Gastrocnemius medialis (tissue), 4 donors: ENCODE measurements around the gene MAGI1. TPM values are rescaled to one million over a fixed set of nuclear protein-coding genes. Genes with fewer than 3 reads are reported as not detected.

Experiments used
- ATAC-seq, 2 donors: fragments of 150-250 bp; one replicate each; pipeline ENCODE4 v1.9.1; 2016
- DNase-seq, 2 donors: peaks; one replicate each; pipeline ENCODE4 v3.0.0-alpha.2; 2019
- H3K27ac ChIP-seq, 4 donors: fragments of 200-600 bp; sonication (generic); 1 replicate in 1 of 4; 2 replicates in 3 of 4; pipeline ENCODE4 v1.5.1; 2016 to 2018; ENCODE audit warnings: mild to moderate bottlenecking in 2 of 4, moderate library complexity in 1 of 4
- H3K27me3 ChIP-seq, 3 donors: fragments of 200-600 bp; sonication (generic) in 2 of 3; 1 replicate in 1 of 3; 2 replicates in 2 of 3; pipeline versions ENCODE4 v1.5.1 to v1.6.0; 2016 to 2019; ENCODE audit warnings: mild to moderate bottlenecking in 1 of 3, moderate library complexity in 1 of 3
- H3K36me3 ChIP-seq, 2 donors: fragments of 200-600 bp; sonication (generic) in 1 of 2; one replicate each; pipeline ENCODE4 v1.5.1; 2017 to 2018
- H3K4me1 ChIP-seq, 2 donors: fragments of 200-600 bp; sonication (generic) in 1 of 2; one replicate each; pipeline ENCODE4 v1.5.1; 2016 to 2017; ENCODE audit warnings: mild to moderate bottlenecking in 2 of 2
- H3K4me3 ChIP-seq, 4 donors: fragments of 200-600 bp; sonication (generic) in 3 of 4; 1 replicate in 1 of 4; 2 replicates in 3 of 4; pipeline ENCODE4 v1.5.1; 2016 to 2019; ENCODE audit warnings: mild to moderate bottlenecking in 2 of 4
- H3K9me3 ChIP-seq, 3 donors: fragments of 200-600 bp; sonication (generic) in 2 of 3; 1 replicate in 1 of 3; 2 replicates in 2 of 3; pipeline ENCODE4 v1.5.1; 2016 to 2019
- POLR2A ChIP-seq, 2 donors: fragments of 450-650 bp; IDR thresholded peaks; one replicate each; pipeline ENCODE4 v1.6.1; 2017; ENCODE audit warnings: antibody characterized with exemption in 2 of 2, mild to moderate bottlenecking in 2 of 2, moderate library complexity in 2 of 2
- in situ Hi-C, 4 donors: fragments of 200-750 bp; cut with MboI; loops; one replicate each; pipeline versions ENCODE4 v1.15.0 to v1.8.0; 2017; ENCODE audit warnings: low sequenced_read_pairs in 4 of 4
- intact Hi-C: fragments of 100-400 bp; cut with DNase I; formaldehyde crosslinking; loops from one replicate; pipeline ENCODE4 v1.15.1; 2023; ENCODE audit warnings: low total_unique reads
- total RNA-seq, 4 donors: library from RNA; depleted of rRNA; stranded (reverse); fragments of >200 nt; gene quantifications; one replicate each; pipeline versions ENCODE4 v1.1.0 to v1.2.3, GENCODE V29; 2016
- TF ChIP-seq, protein P1 (sequence below), 5 experiments: fragments of 450-650 bp in 3 of 5; fragments of 200-600 bp in 2 of 5; sonication (generic) in 2 of 5; IDR thresholded peaks in 4 of 5; conservative IDR thresholded peaks in 1 of 5; 1 replicate in 4 of 5; 2 replicates in 1 of 5; pipeline ENCODE4 v1.5.1; 2016 to 2019; ENCODE audit warnings: antibody characterized with exemption in 5 of 5, mild to moderate bottlenecking in 3 of 5, moderate library complexity in 3 of 5

MAGI1 gene
- total RNA-seq, 4 donors from 2014 or later: 2.6 to 7.5 (median 3.9) TPM

DNA sequence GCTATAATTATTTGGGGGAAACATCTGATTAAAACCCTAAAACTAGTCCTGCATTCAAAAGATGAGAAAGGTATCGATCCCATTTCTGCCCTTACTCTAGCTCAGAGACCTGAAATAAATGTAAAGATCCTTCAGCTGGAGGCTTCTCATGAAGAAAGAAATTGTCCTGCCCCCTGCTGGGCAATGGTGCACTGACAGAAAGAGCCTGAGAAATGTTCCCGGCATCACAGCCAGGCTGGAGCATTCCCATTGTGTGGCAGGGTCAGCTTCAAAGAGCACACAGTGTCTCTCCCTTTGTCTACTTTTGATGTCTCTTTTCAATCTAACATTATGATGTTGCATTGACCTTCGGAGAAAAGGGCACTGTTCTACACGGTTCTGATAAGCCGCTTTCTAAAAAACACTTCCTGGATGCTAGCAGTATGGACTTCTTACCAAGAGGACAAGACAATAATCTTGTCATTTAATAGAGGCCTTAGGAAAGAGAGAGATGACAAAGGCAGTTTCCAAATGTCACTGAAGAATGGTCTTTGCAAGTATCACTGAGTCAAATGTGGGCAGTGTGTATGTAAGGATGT, 287.5 kb downstream of the MAGI1 start:
- no peak for DNase-seq
- intact Hi-C loops: no loop called here

DNA sequence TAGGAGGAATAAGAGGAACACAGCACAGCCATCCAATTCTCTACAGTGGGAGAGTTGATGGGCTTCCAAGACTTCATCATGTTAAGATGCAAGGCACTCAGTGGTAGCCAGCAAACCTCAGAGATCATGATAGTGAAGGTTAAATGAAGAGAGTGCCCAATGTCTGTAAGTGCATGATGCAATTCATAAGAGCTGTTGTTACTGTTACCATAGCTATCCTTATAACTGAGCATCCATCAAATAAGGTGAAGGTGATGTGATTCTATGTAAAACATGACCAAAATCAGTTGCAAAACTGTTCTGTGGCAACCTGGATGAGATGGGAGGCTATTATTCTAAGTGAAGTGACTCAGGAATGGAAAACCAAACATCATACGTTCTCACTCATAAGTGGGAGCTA, 289.7 kb downstream of the MAGI1 start:
- ATAC-seq (no peak), DNase-seq (no peak)
- no peaks in the 10 kb centered on the region for H3K9me3 ChIP-seq
- no peaks in the 10 kb centered on the region for H3K27me3 ChIP-seq
- H3K36me3 ChIP-seq: no peaks in the 10 kb centered on the region
- H3K4me1 ChIP-seq: no peaks in the 10 kb centered on the region
- no peak overlapping the region for H3K27ac ChIP-seq
- in situ Hi-C loops: loop anchor here in 3 of 4 donors (25.0 kb wide), 1 partner anchor 1212 kb away; no protein-coding TSS in a partner anchor
- TF ChIP-seq, protein P1, sequence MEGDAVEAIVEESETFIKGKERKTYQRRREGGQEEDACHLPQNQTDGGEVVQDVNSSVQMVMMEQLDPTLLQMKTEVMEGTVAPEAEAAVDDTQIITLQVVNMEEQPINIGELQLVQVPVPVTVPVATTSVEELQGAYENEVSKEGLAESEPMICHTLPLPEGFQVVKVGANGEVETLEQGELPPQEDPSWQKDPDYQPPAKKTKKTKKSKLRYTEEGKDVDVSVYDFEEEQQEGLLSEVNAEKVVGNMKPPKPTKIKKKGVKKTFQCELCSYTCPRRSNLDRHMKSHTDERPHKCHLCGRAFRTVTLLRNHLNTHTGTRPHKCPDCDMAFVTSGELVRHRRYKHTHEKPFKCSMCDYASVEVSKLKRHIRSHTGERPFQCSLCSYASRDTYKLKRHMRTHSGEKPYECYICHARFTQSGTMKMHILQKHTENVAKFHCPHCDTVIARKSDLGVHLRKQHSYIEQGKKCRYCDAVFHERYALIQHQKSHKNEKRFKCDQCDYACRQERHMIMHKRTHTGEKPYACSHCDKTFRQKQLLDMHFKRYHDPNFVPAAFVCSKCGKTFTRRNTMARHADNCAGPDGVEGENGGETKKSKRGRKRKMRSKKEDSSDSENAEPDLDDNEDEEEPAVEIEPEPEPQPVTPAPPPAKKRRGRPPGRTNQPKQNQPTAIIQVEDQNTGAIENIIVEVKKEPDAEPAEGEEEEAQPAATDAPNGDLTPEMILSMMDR (IDR thresholded peaks at IDR 0.05 in 4 of 5, conservative IDR thresholded peaks at IDR 0.05 in 1 of 5): no peak
- TF ChIP-seq POLR2A (IDR thresholded peaks at IDR 0.05): no peak
- H3K4me3 ChIP-seq: no peak overlapping the region
- intact Hi-C loops: no loop called here

More for the DNA sequence above, 287.5 kb downstream of the MAGI1 start:
- no peaks in the 10 kb centered on the region for H3K36me3 ChIP-seq
- ATAC-seq: no peak
- no peak overlapping the region for H3K4me3 ChIP-seq
- TF ChIP-seq, protein P1 (IDR thresholded peaks at IDR 0.05 in 4 of 5, conservative IDR thresholded peaks at IDR 0.05 in 1 of 5): peak in 4 of 5 experiments; percentile 17 to 55 (median 33)
- TF ChIP-seq POLR2A (IDR thresholded peaks at IDR 0.05): no peak
- H3K27ac ChIP-seq: no peak overlapping the region
- H3K4me1 ChIP-seq: no peaks in the 10 kb centered on the region
- no peaks in the 10 kb centered on the region for H3K27me3 ChIP-seq
- in situ Hi-C loops: no loop called here
- H3K9me3 ChIP-seq: no peaks in the 10 kb centered on the region

DNA sequence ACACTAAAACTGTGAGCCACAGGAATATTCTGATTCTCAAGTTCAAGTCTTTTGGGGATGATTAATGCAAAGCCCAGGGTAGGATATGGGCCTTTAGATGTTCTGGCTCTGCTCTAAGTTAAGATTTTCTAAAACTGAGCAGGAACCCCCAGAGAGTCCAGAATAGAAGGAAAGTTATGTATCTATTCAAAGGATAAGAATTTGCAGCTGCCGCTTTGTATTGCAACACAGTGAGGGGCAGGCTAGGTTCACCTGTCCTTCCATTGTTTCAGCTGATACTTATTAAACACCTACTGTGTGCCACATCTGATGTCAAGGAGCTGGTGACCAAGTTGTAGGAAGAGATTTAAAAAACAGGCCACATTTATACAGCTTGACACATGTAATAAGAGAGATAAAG, 290.4 kb downstream of the MAGI1 start:
- in situ Hi-C loops: loop anchor here in 3 of 4 donors (25.0 kb wide), 1 partner anchor 1211 kb away; no protein-coding TSS in a partner anchor

DNA sequence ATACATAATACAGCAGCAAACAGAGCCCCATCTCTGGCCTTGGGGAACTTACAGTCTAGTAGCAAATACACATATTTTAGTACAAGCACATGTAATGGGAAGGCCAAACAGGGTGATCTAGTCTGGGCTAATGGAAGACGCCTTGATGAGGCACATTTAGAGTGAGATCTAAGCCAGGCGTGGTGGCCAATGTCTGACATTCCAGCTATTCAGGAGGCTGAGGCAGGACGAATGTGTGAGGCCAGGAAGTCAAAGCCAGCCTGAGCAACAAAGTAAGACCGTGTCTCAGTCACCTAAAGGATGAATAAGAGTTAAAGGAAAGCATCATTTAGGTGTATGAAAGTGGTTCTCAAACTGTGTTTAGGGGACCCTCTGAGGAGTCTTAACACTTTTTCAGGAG, 291.9 kb downstream of the MAGI1 start:
- in situ Hi-C loops: loop anchor here in 3 of 4 donors (25.0 kb wide), 1 partner anchor 1210 kb away; no protein-coding TSS in a partner anchor
- no peaks in the 10 kb centered on the region for H3K36me3 ChIP-seq
- DNase-seq: no peak
- ATAC-seq: no peak
- no peaks in the 10 kb centered on the region for H3K27me3 ChIP-seq
- no peak overlapping the region for H3K27ac ChIP-seq
- intact Hi-C loops: no loop called here
- H3K4me1 ChIP-seq: no peaks in the 10 kb centered on the region
- H3K9me3 ChIP-seq: no peaks in the 10 kb centered on the region
- no peak overlapping the region for H3K4me3 ChIP-seq
- no peak for TF ChIP-seq POLR2A (IDR thresholded peaks at IDR 0.05)
- TF ChIP-seq, protein P1 (IDR thresholded peaks at IDR 0.05 in 4 of 5, conservative IDR thresholded peaks at IDR 0.05 in 1 of 5): no peak

More for the DNA sequence above, 290.4 kb downstream of the MAGI1 start:
- Histone ChIP-seq H3K36me3 (no peaks in the 10 kb centered on the region), H3K27me3 (no peaks in the 10 kb centered on the region), H3K4me3 (no peak overlapping the region), H3K9me3 (no peaks in the 10 kb centered on the region), H3K27ac (no peak overlapping the region), H3K4me1 (no peaks in the 10 kb centered on the region)
- no peak for ATAC-seq
- no peak for DNase-seq
- no peak for TF ChIP-seq POLR2A (IDR thresholded peaks at IDR 0.05)
- TF ChIP-seq, protein P1 (IDR thresholded peaks at IDR 0.05 in 4 of 5, conservative IDR thresholded peaks at IDR 0.05 in 1 of 5): no peak
- intact Hi-C loops: no loop called here
